ENCODE data around the gene TMEM272. TPM values are rescaled to one million over a fixed set of nuclear protein-coding genes. Genes with fewer than 3 reads are reported as not detected.

TMEM272 gene
- total and polyA plus RNA-seq, 9 of the 15 experiments (the other 6 are each of a cell fraction or from before 2014, with no cell fraction given) = 0.04 to 0.16 (median 0.06) TPM; not detected in 2

DNA sequence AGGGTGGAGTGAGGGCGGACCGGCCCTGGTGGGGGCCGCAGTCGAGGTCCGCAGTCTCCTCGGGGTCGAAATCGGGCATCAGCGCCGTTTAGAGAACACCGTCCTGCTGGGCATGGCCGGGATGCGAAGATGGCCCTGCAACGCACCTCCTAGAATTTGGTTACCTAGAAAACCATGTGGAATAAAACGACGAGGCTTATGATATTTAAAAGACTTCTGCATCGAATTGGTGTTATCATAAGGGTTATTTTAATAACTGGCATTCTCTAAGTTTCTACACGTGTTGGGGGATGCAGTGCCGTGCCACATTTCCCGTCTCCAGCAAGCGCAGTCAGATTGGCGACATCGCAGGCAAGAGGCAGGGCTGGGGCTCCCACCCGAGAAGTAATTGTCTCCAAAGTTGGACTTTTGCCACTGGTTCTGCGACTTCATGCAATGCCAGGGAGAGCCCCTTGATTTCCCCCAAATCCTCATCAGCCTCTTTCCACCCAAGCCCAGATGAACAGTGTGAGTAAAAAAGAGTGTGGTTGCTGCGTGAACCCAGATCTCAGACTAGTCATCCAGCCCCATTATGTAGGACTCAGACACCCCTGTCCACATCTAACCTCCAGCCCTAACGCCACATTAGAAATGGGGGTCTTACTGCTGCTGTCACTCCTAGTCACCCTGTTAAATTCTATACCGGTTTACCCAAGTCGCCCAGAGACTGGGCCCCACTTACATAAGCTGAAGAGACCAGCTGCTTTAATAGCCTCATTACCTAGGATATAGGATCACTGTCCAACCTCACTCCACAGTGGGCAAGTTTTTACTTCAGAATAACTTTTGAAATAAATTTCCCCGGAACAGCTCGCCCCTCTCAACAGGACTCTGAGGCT, 40.4 kb downstream of the TMEM272 start (continued):
- TF ChIP-seq, protein P1, sequence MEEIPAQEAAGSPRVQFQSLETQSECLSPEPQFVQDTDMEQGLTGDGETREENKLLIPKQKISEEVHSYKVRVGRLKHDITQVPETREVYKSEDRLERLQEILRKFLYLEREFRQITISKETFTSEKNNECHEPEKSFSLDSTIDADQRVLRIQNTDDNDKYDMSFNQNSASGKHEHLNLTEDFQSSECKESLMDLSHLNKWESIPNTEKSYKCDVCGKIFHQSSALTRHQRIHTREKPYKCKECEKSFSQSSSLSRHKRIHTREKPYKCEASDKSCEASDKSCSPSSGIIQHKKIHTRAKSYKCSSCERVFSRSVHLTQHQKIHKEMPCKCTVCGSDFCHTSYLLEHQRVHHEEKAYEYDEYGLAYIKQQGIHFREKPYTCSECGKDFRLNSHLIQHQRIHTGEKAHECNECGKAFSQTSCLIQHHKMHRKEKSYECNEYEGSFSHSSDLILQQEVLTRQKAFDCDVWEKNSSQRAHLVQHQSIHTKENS (CRISPR knock-in tag; IDR thresholded peaks at IDR 0.05) = no peak
- TF ChIP-seq POLR2A (conservative IDR thresholded peaks at IDR 0.05) = peak; percentile 60; the same call in 1 of the 2 replicates
- TF ChIP-seq SRSF9 (IDR thresholded peaks at IDR 0.05; ENCODE audit: borderline replicate concordance, low read depth, low read length) = no peak
- no peak for TF ChIP-seq ZNF561 (CRISPR knock-in tag; conservative IDR thresholded peaks at IDR 0.05)
- no peak for TF ChIP-seq ASH1L (IDR thresholded peaks at IDR 0.05; ENCODE audit: borderline replicate concordance, low read depth, partially characterized antibody)
- TF ChIP-seq CBFA2T3 (IDR thresholded peaks at IDR 0.05) = no peak
- TF ChIP-seq EP300 (IDR thresholded peaks at IDR 0.05; ENCODE audit: low read length) = no peak
- TF ChIP-seq TARDBP (IDR thresholded peaks at IDR 0.05) = no peak
- peak; percentile 46 for TF ChIP-seq POLR2B (IDR thresholded peaks at IDR 0.05; ENCODE audit: low read depth, partially characterized antibody)
- TF ChIP-seq, protein P2, sequence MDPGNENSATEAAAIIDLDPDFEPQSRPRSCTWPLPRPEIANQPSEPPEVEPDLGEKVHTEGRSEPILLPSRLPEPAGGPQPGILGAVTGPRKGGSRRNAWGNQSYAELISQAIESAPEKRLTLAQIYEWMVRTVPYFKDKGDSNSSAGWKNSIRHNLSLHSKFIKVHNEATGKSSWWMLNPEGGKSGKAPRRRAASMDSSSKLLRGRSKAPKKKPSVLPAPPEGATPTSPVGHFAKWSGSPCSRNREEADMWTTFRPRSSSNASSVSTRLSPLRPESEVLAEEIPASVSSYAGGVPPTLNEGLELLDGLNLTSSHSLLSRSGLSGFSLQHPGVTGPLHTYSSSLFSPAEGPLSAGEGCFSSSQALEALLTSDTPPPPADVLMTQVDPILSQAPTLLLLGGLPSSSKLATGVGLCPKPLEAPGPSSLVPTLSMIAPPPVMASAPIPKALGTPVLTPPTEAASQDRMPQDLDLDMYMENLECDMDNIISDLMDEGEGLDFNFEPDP (CRISPR knock-in tag; IDR thresholded peaks at IDR 0.05) = no peak
- no peak for TF ChIP-seq TRIM28 (IDR thresholded peaks at IDR 0.05)
- TF ChIP-seq ERF (CRISPR knock-in tag; IDR thresholded peaks at IDR 0.05) = no peak
- TF ChIP-seq EP400 (IDR thresholded peaks at IDR 0.05) = peak; percentile 17
- TF ChIP-seq GTF2A2 (tag; IDR thresholded peaks at IDR 0.05) = no peak
- TF ChIP-seq ZC3H4 (CRISPR knock-in tag; IDR thresholded peaks at IDR 0.05; ENCODE audit: borderline replicate concordance) = 0 out of 2 replicates have a peak, but pooled peaks have one; percentile 33
- TF ChIP-seq, protein P3, sequence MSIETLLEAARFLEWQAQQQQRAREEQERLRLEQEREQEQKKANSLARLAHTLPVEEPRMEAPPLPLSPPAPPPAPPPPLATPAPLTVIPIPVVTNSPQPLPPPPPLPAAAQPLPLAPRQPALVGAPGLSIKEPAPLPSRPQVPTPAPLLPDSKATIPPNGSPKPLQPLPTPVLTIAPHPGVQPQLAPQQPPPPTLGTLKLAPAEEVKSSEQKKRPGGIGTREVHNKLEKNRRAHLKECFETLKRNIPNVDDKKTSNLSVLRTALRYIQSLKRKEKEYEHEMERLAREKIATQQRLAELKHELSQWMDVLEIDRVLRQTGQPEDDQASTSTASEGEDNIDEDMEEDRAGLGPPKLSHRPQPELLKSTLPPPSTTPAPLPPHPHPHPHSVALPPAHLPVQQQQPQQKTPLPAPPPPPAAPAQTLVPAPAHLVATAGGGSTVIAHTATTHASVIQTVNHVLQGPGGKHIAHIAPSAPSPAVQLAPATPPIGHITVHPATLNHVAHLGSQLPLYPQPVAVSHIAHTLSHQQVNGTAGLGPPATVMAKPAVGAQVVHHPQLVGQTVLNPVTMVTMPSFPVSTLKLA (conservative IDR thresholded peaks at IDR 0.05) = 0 out of 4 replicates have a peak, but pooled peaks of 1 of the 2 experiments have one; percentile 27
